OCI-LY7 (cell line): Measurements from ENCODE around the gene GFPT1.

Experiments used
- EZH2phosphoT487 ChIP-seq: fragments of 200-600 bp; sonication (generic); IDR thresholded peaks from 2 replicates; pipeline ENCODE4 v1.6.1; 2018; ENCODE audit warnings: low read depth, borderline replicate concordance, mild to moderate bottlenecking, mixed run types, antibody characterized with exemption, low read length, moderate library complexity, mixed read lengths
- TF ChIP-seq, protein P1 (sequence below): fragments of 200-600 bp; sonication (generic); conservative IDR thresholded peaks from 2 replicates; pipeline ENCODE4 v1.5.1; 2014; ENCODE audit warnings: mild to moderate bottlenecking, antibody characterized with exemption, low read length, moderate library complexity, mixed read lengths

- TF ChIP-seq, protein P1, sequence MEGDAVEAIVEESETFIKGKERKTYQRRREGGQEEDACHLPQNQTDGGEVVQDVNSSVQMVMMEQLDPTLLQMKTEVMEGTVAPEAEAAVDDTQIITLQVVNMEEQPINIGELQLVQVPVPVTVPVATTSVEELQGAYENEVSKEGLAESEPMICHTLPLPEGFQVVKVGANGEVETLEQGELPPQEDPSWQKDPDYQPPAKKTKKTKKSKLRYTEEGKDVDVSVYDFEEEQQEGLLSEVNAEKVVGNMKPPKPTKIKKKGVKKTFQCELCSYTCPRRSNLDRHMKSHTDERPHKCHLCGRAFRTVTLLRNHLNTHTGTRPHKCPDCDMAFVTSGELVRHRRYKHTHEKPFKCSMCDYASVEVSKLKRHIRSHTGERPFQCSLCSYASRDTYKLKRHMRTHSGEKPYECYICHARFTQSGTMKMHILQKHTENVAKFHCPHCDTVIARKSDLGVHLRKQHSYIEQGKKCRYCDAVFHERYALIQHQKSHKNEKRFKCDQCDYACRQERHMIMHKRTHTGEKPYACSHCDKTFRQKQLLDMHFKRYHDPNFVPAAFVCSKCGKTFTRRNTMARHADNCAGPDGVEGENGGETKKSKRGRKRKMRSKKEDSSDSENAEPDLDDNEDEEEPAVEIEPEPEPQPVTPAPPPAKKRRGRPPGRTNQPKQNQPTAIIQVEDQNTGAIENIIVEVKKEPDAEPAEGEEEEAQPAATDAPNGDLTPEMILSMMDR = no peak
- no peak for TF ChIP-seq EZH2phosphoT487
These were observed 80.6 kb downstream of the GFPT1 start for GRCh38 chr2:69306393-69306821.
